ENCODE measurements around the gene KRTAP10-2.

DNA sequence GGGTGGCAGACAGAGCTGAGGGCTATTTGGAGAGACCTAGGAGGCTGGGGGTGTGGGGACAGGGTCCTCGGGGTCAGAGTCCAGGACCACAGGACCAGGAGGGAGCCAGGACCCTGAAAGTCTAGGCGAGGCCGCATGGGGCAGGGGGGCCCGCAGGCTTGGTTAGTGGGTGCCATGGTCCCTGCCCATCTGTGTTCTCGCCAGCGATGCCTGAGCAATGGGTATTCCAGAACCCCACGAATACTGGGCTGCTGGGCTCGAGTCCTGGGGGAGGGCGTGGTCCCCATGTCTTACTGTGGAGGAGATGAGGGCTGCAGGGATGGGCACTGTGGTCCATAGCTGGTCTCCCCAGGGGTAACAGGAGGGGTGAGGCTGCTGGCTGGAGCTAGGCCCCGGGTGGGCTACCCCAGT lies 39.0 kb upstream of the KRTAP10-2 start:
- TF ChIP-seq POLR2A (IDR thresholded peaks at IDR 0.05; ENCODE audit: low read length) (no peak), GATA1 (IDR thresholded peaks at IDR 0.05; ENCODE audit: low read depth, low read length) (no peak)

Data from erythroblast (primary cell).